Measurements from ENCODE around the gene IGFL2. TPM values are rescaled to one million over a fixed set of nuclear protein-coding genes. Genes with fewer than 3 reads are reported as not detected.

IGFL2 gene
- total RNA-seq, 1 donor from 2014 or later, result 9.8 TPM

DNA sequence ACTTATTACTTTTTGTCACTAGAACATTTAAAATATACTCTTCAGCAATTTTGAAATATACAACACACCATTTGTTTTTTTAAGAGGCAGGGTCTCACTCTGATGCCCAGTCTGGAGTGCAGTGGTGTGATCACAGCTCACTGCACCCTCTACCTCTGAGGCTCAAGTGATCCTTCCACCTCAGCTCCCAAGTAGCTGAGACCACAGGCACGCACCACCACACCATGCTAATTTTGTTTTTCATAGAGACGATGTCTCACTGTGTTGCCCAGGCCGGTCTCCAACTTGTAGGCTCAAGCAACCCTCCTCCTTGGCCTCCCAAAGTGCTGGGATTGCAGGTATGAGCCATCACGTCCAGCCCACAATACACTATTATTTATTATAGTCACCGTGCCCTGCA lies 2.6 kb downstream of the IGFL2 start:
- no peaks in the 10 kb centered on the region for H4K20me1 ChIP-seq (ENCODE audit: insufficient read depth, low read length)
- no peak overlapping the region for H3K27ac ChIP-seq (ENCODE audit: low read depth, low read length)
- no peak for FAIRE-seq
- H3K79me2 ChIP-seq (ENCODE audit: insufficient read depth, low read length), result no peaks in the 10 kb centered on the region
- H3K27me3 ChIP-seq (ENCODE audit: insufficient read depth, low read length), result peaks cover 6% of the 10 kb centered on the region
- no peaks in the 10 kb centered on the region for H3K9me3 ChIP-seq (ENCODE audit: insufficient read depth, low read depth, low read length)
- no peaks in the 10 kb centered on the region for H3K36me3 ChIP-seq (ENCODE audit: insufficient read depth, low read length)
- Mint-ChIP-seq H3K27ac (ENCODE audit: unreplicated experiment) (no peak overlapping the region), H3K4me1 (ENCODE audit: low read depth, unreplicated experiment) (peaks cover 9% of the 10 kb centered on the region), H3K4me3 (ENCODE audit: unreplicated experiment) (no peak overlapping the region), H3K27me3 (ENCODE audit: low read depth, unreplicated experiment) (peaks cover 7% of the 10 kb centered on the region), H3K9me3 (ENCODE audit: unreplicated experiment) (peaks cover 18% of the 10 kb centered on the region), H3K36me3 (ENCODE audit: low read depth, unreplicated experiment) (peaks cover 8% of the 10 kb centered on the region)
- H3K4me2 ChIP-seq (ENCODE audit: low read length), result no peak overlapping the region
- no peak for TF ChIP-seq EZH2 (IDR thresholded peaks at IDR 0.05; ENCODE audit: insufficient read depth, low read length)
- TF ChIP-seq, protein P1, sequence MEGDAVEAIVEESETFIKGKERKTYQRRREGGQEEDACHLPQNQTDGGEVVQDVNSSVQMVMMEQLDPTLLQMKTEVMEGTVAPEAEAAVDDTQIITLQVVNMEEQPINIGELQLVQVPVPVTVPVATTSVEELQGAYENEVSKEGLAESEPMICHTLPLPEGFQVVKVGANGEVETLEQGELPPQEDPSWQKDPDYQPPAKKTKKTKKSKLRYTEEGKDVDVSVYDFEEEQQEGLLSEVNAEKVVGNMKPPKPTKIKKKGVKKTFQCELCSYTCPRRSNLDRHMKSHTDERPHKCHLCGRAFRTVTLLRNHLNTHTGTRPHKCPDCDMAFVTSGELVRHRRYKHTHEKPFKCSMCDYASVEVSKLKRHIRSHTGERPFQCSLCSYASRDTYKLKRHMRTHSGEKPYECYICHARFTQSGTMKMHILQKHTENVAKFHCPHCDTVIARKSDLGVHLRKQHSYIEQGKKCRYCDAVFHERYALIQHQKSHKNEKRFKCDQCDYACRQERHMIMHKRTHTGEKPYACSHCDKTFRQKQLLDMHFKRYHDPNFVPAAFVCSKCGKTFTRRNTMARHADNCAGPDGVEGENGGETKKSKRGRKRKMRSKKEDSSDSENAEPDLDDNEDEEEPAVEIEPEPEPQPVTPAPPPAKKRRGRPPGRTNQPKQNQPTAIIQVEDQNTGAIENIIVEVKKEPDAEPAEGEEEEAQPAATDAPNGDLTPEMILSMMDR (IDR thresholded peaks at IDR 0.05; ENCODE audit: insufficient read depth, low read depth, low read length), result no peak
- no peak overlapping the region for H2AFZ ChIP-seq (ENCODE audit: low read depth, low read length)
- H3K9ac ChIP-seq (ENCODE audit: low read length), result no peak overlapping the region
- no peak for DNase-seq (ENCODE audit: low read depth)
- no peak overlapping the region for H3K4me3 ChIP-seq (ENCODE audit: insufficient read depth, low read depth, low read length)
- no peaks in the 10 kb centered on the region for H3K4me1 ChIP-seq (ENCODE audit: insufficient read depth, low read length)

DNA sequence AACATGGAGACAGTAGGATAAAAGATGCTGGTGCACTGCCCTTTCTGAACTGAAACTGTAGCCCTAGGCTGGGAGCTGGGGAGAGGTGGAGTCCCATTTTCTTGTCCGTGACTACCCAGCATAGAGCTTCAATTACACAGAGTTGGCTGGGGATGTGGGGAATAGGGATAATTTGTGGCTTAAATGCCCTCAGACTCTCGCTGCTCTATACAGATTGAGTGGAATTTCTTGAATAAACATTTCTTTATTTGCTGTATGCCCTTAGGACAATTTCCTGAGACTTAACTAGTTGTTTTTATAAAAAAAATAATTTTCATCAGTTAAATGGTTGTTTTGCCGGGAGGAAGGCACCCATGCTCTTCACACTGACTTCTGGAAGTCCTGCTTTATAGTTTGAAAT lies 7.2 kb downstream of the IGFL2 start:
- no peaks in the 10 kb centered on the region for H3K79me2 ChIP-seq (ENCODE audit: insufficient read depth, low read length)
- H4K20me1 ChIP-seq (ENCODE audit: insufficient read depth, low read length), result no peaks in the 10 kb centered on the region
- Mint-ChIP-seq H3K4me1 (ENCODE audit: low read depth, unreplicated experiment) (peaks cover 2% of the 10 kb centered on the region), H3K27me3 (ENCODE audit: low read depth, unreplicated experiment) (peaks cover 6% of the 10 kb centered on the region), H3K4me3 (ENCODE audit: unreplicated experiment) (no peak overlapping the region), H3K36me3 (ENCODE audit: low read depth, unreplicated experiment) (peaks cover 6% of the 10 kb centered on the region), H3K9me3 (ENCODE audit: unreplicated experiment) (peaks cover 10% of the 10 kb centered on the region), H3K27ac (ENCODE audit: unreplicated experiment) (no peak overlapping the region)
- FAIRE-seq (no peak), DNase-seq (ENCODE audit: low read depth) (no peak)
- no peak overlapping the region for H3K4me2 ChIP-seq (ENCODE audit: low read length)
- no peaks in the 10 kb centered on the region for H3K4me1 ChIP-seq (ENCODE audit: insufficient read depth, low read length)
- no peaks in the 10 kb centered on the region for H3K9me3 ChIP-seq (ENCODE audit: insufficient read depth, low read depth, low read length)
- no peaks in the 10 kb centered on the region for H3K36me3 ChIP-seq (ENCODE audit: insufficient read depth, low read length)
- H3K27me3 ChIP-seq (ENCODE audit: insufficient read depth, low read length), result peaks cover 4% of the 10 kb centered on the region
- H2AFZ ChIP-seq (ENCODE audit: low read depth, low read length), result no peak overlapping the region
- TF ChIP-seq, protein P1 (IDR thresholded peaks at IDR 0.05; ENCODE audit: insufficient read depth, low read depth, low read length), result no peak
- no peak for TF ChIP-seq EZH2 (IDR thresholded peaks at IDR 0.05; ENCODE audit: insufficient read depth, low read length)
- no peak overlapping the region for H3K9ac ChIP-seq (ENCODE audit: low read length)
- no peak overlapping the region for H3K4me3 ChIP-seq (ENCODE audit: insufficient read depth, low read depth, low read length)
- H3K27ac ChIP-seq (ENCODE audit: low read depth, low read length), result no peak overlapping the region

DNA sequence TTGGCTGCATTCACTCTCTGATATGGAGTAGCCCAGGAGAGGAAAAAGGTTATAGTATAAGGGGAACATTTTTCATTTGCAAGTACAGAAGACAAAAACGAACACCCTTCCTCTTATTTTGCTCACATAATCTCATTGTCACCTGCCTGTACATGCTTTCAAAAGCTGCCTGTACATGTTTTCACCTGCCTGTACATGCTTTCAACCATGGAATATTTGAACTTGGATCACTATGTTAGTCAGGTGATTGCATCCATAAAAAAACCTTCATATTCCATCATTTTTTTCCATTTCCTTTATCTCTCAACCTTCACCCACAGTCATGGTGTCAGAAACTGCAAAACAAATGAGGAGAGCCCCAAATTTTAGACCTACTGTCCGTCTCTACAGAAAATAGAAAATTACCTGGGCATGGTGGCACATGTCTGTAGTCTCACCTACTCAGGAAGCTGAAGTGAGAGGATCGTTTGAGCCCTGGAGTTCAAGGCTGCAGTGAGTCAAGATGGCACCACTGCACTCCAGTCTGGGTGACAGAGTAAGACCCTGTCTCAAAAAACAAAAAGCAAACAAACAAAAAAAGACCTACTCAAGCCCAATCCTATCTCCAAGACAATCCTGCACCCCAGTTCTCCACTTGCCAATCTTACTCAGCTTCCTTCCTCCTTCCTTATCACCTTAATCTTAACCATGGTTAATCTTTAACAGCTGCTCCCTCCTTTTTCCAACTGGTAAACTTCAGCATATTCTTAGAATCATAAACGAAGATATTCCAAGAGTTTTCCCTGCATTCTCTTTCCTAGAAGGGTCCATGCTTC lies 11.6 kb downstream of the IGFL2 start:
- no peak for TF ChIP-seq EZH2 (IDR thresholded peaks at IDR 0.05; ENCODE audit: insufficient read depth, low read length)
- TF ChIP-seq, protein P1 (IDR thresholded peaks at IDR 0.05; ENCODE audit: insufficient read depth, low read depth, low read length), result no peak

More for the DNA sequence above, 11.6 kb downstream of the IGFL2 start:
- FAIRE-seq, result no peak
- Histone ChIP-seq H3K4me2 (ENCODE audit: low read length) (no peak overlapping the region), H3K4me3 (ENCODE audit: insufficient read depth, low read depth, low read length) (no peak overlapping the region), H3K27ac (ENCODE audit: low read depth, low read length) (no peak overlapping the region), H3K27me3 (ENCODE audit: insufficient read depth, low read length) (peaks cover 6% of the 10 kb centered on the region), H3K9ac (ENCODE audit: low read length) (no peak overlapping the region), H3K4me1 (ENCODE audit: insufficient read depth, low read length) (no peaks in the 10 kb centered on the region), H3K9me3 (ENCODE audit: insufficient read depth, low read depth, low read length) (peaks cover 2% of the 10 kb centered on the region), H4K20me1 (ENCODE audit: insufficient read depth, low read length) (no peaks in the 10 kb centered on the region), H3K79me2 (ENCODE audit: insufficient read depth, low read length) (no peaks in the 10 kb centered on the region), H2AFZ (ENCODE audit: low read depth, low read length) (no peak overlapping the region), H3K36me3 (ENCODE audit: insufficient read depth, low read length) (no peaks in the 10 kb centered on the region)
- Mint-ChIP-seq H3K9me3 (ENCODE audit: unreplicated experiment) (peaks cover 27% of the 10 kb centered on the region), H3K4me1 (ENCODE audit: low read depth, unreplicated experiment) (peaks cover 11% of the 10 kb centered on the region), H3K27me3 (ENCODE audit: low read depth, unreplicated experiment) (peaks cover 10% of the 10 kb centered on the region), H3K27ac (ENCODE audit: unreplicated experiment) (no peak overlapping the region), H3K36me3 (ENCODE audit: low read depth, unreplicated experiment) (peaks cover 23% of the 10 kb centered on the region), H3K4me3 (ENCODE audit: unreplicated experiment) (no peak overlapping the region)
- DNase-seq (ENCODE audit: low read depth), result no peak

All from astrocyte (in vitro differentiated cells and primary cell).